NCI-H2081 treated with DMSO at 0.1 percent for 48 hours (cell line): Measurements from ENCODE around the gene PFDN4.

Source experiments
- DNase-seq: peaks from one replicate; lab custom pipeline; 2025; lab: John Stamatoyannopoulos, UW

PFDN4 gene

DNA sequence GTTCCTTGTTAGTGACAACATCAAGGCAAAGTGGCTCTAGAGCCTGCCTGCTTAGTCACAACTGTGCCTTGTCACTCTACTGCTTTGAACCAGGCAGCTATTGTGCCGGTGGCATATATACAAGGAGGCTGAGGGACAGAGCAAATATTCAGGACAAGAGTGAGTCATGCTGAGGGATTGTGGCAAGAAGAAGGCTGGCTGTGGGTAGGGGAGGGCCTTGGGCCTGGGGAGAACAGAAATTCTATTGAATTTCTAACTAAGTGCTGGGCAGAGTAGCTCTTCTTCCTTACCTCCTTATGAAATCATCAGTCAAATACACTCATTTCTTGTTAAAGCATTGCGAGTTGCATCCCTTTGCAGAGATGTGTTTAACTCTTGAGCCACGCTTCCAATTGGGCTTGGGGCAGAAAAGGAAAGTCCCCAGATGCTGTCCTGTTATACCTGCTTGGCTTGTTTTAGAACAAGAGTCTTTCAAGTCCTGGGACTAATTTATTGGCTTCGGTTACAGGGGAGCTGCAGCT, 59.7 kb downstream of the PFDN4 start:
- no peak for DNase-seq

DNA sequence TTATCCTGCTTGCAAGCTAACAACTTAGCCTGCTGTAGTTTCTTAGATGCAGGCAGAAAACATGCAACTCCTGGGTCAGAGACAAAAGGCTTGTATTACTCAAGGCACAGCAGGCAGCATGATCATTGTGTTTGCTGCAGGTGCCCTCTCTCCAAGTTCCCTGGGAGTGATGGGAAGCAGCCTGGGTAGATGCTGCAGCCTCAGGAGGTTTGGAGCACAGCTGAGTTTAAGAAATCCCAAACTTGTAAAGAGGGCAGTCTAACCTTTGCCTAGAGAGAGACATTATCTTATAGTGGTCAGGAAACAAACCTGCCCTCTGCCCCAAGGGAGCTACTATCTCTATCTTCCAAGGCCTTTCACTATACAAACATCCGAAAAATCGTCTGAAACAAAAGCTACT, 61.1 kb downstream of the PFDN4 start:
- DNase-seq = no peak
